Activated CD4-positive, alpha-beta T cell treated with anti-CD3 and anti-CD28 coated beads, Interleukin-2, amount 50 U/mL, for 48 hours (primary cell): ENCODE measurements around the gene ELF4.

Experiments
- DNase-seq, 2 experiments: peaks; one replicate each; pipeline ENCODE4 v3.0.0-alpha.2; 2020

ELF4 gene

DNA sequence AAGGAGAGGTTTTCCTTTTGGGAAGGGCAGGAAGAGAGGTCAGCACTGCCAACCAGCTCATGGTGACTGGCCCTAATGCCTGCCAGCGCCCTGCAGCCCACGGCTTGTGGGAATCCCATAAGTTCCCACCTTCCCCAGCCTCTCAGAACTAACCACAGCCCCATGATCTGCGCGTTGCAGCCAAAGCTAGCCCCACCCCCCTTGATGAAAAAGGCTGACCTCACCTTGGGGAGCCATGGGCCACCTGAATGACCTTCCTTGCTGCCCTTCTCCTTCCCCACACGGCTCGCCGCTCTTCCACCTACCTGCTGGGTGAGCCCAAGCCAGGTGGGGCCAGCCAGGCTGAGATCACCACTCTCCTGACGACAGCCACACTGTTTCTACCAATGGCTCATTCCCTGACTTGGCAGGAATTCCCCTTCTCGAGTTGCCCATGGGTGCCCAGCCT lies 3.9 kb upstream of the ELF4 start:
- no peak for DNase-seq

DNA sequence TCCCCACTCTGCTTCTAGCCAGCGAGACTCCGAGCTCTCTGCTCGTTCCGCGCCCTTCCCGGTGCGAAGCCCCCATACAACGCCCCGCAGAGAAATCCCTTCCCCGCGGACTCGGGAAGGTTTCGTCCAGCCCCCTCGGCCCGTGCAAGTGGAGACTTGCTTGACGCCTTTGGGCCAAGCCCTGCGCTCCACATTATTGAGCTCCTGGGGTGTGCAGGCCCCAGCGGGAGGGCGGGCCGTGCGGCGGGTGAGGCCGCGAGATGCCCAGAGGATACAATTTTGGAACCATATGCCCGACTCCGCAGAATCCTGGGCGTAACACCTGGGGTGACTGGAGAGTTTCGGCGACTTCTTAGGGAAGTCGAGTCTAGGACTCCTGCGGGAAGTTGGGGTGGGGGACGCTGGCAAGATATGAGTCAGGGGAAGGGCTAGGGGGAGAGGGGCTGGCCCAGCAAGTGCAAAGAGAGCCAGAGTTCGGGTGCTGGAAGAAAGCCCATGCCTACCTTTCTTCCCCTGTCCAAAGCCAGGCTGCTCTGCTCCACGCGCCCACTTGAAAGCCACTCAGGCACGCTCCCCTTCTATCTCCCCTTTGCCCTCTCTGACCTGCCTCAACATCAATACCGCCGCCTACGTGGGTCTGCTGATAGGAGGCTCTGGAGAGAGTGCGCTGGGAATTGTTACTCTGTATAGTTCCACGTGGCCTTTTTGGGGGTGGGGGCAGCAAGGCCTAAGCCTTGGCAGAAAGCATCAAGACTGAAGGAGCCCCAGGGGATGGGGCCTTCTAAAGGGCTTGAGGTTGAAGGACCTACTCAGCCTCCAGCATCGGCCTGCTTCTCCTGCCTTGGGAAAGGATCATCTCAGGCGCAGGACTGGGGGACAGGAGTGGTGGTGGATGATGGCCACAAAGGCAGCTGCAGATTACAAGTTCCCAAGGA lies 1.2 kb upstream of the ELF4 start:
- no peak for DNase-seq

DNA sequence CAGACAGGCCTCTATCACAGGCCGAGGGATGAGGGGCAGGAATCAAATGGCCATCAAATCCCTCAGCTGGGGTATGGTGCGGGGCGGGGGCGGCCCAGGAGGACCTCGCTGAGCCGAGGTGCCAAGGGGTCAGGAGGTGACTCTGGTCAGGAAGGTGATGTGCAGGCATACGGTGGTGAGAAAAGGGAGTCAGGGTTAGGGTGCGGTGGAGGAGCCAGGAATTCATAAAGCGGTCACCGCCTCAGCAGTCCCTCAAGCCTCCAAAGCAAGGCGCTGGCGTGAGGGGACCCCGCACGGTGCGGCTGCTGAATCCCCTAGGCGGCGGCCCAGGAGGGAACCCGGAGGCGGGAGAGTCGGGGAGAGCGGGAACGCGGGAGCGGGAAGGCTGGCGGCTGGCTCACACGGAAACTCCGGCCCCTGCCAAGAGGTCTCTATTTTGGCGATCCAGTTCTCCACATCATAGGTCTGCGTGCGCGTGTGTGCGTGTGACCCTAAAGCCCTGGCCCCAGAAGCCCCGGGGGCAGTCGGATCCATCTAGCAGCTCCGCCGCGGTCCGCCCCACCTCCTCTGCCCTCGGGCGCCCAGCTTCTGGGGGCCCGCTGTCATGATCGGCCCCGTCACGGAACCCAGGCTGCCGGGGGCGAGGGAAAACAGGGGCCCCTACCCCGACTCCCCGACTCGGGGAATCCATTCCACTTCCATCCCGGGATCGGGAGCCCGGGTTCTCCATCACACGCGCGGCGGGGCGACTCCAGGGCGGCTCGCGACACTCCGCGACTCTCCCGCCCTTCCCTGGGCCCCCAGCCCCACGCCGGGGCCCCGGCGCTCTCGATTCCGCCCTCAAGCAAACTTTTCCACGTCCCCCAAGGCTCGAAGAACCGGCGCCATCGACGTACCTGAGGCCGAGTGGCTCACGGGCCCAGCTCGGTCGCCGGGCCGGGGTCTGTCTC lies 593 bp downstream of the ELF4 start:
- peak in 1 of 2 experiments; percentile 13 for DNase-seq

DNA sequence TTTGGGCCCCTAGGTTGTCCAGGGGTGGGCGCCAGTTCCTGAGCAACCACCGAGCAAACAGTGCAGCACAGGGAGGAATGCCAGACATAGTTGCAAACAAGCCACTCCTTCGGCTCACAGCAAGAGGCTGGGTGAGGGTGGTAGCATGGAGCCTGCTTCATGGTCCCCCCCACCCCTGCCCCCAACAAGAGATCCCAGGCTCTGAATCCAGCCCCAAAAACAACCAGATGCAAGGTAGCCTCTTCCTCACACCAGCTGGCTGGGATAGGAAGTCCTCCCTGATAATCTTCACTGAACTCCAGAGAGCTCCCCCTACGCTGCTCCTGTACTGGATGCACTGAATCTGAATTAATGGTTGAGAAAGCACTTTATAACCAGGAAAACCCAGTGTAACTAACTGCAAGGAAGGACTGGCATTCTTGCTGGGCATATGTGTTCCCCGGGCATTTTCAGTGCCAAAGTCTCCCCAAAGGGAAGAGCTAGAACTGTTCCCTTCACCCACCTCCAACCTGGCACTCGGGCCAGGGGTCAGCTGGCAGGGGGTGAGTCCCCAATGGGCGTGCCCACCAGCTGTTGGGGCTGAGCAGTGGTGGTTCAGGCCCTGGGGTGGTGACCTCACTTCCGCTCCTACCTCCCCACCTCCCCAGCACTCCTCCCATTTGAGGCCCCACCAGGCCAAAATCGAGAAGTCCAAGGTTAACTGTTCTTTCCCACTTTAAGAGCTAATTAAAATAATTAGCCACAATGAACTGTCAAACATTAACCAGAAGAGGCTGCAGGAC lies 1.5 kb downstream of the ELF4 start:
- DNase-seq: peak; percentile 36 to 54

DNA sequence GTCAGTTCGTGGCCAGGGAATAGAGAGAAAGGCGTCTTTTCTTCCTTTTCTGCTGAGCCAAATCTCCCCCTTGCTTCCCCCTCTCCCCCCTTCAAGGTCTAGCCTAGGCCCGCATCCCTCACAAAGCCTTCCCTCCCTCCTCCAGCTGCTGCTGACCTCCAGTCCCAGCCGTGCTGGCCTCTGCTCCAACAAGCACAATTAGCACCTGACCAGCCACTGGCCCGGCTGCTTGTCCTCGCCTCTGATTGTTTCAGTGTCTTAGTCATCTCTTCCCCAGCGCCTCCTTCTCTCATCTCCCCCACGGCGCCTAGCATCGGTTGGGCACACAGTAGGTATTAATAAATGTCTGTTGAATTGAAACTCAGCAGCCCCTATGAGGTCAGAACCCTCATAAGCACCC lies 4.2 kb downstream of the ELF4 start:
- no peak for DNase-seq

DNA sequence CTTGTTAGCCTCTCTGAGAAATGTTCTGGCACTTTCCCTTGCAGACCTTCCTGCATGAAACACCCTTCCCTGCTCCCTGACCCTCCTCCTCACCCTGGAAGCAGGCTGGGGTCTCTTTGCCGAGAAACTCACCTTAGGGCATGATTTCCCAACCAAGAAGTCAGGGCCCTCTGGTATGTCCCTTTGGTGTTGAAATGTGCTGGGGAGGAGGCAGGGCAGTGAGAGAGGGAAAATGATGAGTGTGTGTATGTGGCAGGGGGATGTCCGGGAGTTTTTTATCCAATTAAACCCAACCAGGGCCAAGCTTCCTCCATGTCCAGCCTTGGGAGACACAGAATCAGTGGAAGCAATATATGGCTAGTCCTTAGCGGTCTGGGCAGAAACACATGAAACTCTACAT lies 5.1 kb downstream of the ELF4 start:
- DNase-seq: no peak

DNA sequence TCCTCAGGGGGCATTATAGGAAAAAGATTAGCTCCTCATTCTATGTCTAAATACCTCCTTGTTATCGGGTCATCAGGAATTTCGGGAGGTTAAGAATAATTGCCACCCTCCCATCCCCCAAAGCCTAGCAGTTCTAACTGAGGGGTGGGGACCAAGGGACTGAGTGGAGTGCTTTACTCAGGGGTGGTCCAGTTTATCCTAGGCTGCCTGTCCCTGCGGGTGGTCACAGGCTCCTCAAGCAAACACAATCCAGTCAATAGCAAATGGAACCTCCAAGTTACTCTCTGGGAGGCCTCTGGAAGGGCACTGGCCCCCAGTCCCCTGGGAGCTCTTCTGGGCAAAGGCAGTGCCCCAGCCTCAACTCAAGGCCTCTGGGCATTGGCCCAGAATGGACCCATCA lies 6.7 kb downstream of the ELF4 start:
- DNase-seq: no peak

DNA sequence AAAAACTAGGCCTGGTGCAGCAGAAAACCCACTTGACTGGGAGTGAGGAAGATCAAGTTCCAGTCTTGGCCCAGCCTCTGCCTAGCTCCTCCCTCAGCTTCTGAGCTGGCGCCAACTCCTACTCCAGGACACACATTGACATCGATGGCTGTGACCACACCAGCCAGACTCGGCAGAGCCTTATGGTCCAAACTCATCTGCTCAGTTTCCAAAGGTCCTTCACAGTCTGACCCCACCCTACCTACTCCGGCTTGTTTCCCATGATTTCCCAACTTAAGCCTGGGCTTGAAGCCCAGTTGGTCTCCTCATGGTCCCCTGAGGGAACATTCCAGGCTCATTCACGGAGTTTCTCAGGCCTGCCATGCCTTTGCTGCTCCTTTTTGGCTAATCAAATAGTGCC lies 10.1 kb downstream of the ELF4 start:
- no peak for DNase-seq

DNA sequence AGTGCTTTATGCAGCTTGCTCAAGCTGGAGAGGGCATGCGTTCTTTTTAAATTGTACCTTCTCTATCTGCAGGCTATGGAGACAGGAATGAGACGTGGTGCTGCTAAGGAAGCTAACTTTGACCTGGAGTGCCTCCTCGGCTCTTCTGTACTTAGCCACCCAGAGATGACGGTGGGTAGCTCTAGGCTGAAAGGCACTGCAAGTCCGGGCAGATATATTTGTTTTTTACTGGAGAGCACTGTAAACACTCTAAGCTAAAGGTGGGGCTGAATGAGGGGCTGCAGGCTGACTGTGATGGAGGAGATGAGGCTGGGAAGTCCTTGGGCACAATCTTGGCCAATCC lies 12.1 kb downstream of the ELF4 start:
- no peak for DNase-seq

DNA sequence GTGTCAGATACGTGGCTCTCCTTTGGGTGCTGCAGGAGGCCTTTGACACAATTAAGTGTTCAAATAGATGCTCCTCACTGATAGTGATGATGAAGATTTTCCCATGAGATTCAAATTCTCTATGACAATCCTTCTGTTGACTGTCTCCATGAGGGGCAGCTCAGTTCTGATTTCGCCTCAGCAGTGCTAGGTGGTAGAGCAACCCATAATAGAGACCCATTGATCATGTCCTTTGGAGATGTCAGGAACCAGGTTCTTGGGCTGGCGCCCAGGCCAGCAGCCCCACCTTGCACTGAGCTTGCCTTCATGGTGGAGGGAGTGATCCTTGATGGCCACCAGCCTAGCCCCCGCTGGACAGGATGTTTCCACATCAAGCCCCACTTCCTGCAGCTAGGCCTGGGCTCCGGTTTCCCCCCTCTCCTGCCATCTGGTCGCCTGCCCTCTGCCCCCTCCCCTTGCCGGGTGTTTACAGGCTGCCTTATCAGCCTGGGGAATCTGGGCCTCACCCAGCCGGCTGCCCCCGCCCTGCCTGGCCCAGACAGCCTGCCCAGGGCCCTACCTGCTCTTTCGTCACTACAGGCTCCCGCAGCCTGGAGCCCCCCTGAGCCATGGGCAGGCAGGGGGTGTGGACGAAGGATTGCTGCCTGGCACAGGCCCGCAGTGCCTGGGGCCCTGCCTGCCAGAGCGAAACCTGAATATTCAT lies 12.6 kb downstream of the ELF4 start:
- no peak for DNase-seq

DNA sequence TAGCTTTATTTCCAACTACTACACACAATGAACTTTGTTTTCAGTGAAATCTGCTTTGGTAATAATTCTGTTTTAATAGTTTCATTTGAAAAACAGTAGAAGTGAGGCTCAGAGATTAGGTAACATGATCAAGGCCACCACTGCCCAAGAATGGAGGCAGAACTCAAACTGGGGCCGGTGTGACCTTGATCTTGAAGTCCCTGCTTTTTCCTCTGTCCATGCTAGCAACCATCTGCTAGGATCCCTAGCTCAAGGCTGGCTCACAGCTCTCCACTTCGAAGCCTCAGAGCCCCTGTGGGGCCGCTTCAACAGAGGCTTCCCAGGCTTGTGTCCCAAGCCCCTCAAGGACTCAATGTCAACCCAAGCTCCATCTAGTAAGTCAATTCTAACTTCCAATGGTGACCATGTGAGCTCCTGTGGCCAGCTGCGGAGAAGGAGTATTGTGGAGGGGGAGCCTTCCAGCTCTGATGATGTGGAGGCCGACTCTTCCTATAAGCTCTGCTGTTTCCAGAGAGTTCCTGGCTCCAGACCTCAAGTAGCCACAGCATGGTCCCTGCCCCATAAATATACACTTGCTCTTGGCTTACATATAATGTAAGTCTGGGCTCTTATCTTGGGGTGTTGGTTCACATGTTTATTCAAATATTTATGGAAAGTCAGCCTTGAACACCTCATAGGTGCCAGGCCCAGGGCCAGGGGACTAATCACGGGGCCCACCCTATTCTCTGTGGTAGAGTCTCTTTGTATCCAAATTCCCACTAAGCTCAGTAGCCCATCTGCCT lies 14.9 kb downstream of the ELF4 start:
- no peak for DNase-seq

DNA sequence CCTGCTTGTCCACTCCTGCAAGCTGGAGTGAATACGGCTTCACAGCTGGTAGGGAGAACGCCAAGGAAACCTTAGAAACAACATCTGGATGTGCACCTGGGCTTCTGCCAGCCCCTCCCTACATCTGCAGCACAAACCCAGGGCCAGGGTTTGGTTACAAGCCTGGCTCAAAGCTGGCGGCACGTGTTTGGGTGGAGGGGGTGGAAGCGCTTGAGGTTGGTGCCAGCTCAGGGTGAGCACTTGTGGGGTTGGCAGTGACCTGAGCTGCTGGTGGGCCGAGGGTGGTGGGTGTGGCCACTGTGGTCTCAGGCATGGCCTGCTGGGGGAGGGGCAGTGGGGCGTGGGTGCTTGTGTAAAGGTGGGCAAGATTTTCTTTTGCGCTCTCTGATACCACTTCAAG lies 15.6 kb downstream of the ELF4 start:
- DNase-seq: no peak

DNA sequence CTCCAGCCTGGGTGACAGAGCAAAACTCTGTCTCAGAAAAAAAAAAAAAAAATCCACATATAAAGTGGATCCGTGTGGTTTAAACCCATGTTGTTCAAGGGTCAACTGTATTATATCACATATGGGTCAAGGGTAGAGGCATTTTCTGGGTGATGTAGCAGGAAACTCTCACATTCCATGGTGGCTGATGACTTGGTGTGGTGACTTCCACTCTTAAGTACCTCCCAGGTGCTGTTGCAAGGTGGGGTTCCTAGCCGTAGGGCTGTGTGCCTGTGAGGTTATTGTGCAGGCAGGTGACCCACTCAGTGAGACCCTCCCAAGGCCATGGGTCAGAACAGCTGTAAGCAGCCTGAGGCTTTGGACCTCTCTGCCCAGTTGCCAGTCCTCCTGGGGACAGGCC lies 17.0 kb downstream of the ELF4 start:
- DNase-seq: no peak

DNA sequence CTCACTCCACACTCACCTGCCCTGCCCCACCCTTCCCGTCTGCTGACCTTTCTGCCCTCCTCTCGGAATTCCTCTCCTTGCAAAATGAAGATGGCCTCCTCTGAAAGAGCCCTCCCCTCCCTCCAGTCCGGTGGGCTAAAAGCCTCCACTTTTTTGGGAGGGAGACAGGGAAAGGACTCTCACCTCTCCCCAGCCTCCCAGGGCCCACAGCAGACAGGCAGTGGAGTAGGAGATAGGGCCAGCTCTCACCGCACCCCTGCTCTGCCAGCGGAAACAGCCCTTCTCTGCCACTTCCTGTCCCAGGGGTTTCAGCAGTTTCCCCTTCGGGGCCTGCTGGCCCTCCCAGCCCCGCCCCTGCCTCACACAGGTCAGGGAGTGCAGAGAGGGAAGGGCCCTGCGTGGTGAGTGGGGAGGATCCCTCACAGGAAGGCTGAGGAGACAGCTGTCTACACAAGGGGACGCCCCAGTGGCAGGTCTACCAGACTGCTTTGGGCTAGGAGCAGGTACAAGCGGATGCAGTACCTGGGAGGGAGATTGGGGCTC lies 18.2 kb downstream of the ELF4 start:
- DNase-seq: peak; percentile 82 to 84

DNA sequence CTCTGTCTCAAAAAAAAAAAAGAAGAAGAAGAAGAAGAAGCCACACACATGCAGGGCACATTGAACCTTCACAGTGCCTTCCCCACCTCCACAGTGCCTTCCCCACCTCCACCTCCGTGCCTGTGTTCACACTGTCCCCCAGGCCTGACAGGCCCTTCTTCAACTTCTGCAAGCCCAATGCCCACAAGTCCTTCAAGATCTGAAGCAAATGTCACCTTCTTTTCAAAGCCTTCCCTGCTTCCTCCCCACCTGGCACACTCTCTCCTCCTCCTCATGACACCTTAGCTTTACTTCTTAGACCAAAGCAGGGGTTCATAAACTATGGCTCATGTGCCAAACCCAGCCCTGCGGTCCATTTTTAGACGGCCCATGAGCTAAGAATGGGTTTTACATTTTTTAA lies 19.9 kb downstream of the ELF4 start:
- DNase-seq: no peak

DNA sequence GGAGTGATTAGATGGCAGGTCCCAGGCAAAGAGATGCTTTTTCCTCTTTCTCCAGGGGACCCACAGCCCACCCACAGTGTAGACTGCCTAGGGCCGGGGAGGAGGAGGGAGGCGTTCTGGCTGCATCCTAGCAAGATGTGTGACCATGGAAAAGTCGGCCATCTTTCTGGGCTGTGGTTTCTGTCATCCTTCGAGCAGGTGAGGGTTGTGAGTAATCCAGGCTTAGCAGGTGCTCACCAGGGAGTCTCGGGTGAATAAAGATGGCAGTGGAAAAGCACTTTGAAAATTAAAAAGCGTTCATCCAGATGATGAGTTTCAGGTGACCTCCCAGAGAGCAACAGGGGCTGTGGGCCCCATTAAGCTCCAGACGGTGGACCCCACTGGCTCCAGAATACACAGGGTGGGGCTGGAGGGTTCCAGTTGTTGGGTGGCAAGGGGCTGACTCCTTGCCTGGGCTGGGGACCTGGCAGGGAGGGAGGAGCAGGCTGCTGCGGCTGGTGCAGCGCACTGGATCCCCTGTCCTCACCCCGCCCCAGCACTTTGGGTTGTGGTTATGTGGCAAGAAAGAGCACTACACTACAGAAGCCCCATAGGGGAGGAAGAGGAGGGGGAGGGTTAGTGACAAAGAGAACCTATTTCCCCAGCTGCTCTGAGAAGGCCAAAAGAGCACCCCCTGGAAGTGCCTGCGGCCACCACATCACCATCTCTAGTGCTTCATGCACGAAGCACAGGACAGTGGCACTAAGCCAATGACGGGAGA lies 23.7 kb downstream of the ELF4 start:
- peak; percentile 64 to 71 for DNase-seq

DNA sequence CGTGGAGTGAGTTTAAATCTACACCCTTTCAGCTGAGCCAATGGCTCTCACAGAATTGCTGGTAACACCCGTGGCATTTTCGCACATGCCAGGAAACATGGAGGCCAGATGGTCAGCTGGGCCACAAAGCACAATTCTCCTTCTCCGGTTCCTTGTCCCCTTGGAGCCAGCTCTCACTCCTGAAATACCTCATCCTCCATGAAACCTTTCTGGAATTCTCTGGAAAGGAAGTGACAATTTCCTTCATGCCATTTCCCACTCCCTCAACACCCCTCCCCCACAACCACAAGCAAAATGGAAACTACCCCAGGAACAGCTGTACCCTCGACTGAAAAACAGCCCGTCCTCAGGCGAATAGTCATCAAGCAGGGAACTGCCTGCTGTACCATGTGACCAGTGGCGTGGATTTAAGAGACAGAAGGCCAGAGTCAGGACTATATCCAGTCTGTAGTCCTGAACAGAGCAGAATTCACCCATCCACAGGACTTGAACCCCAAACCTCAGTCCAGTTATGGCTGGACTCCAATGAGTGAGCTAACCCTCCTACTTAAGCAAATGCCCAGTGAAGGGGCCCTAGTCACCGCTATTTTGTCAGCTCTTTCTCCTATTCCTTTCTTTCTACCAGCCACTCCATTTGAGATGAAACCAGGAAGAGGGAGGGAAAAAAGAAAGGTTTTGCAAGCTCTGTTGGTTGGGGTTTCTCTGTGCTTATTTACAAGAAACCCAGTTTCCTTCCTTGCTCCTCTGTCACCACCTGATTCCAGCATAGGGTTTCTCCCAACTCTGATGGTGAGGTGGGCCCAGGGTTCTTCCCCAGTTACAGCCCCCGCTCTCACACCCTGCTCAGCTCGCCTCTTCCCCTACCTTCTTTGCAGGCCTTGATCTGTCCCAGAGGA lies 24.5 kb downstream of the ELF4 start:
- peak in 1 of 2 experiments; percentile 32 for DNase-seq

DNA sequence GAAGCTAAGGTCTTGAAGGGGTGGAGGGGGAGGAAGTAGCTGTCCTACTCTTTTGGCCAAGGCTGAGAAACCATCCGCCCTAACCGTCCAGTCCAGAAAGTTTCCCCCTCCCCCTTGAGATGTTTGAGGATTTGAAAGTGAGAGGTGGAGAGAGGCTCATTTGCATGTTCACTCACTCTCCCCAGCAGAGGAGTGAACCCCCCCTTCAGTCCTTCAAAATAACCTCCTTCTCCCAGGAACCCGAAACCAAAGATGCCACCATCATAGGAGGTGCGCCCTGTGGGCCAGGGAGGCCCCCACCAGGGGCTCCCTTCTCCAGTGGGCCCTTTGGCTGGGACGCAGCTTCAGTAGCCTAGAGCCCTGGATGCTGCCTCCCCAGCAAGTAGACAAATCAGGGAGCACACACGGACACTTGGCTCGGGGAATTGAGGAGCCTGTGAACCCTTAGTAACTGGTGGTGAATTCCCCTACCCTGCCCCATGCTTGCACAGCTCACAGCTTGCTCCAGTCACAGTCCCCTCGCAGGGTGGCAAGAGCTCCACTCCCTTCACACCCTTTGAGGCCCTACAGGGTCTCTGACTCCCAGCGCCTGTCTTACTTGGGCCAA lies 25.6 kb downstream of the ELF4 start:
- DNase-seq: peak in 1 of 2 experiments; percentile 41
